GM21737 (cell line): ENCODE results near the gene CCDC85B.

ENCODE experiments used
- ATAC-seq: cut with Tn5 transposase; IDR thresholded peaks from one replicate; pipeline ENCODE4 v1.9.1; 2021; ENCODE audit warnings: mild to moderate bottlenecking, moderate library complexity; ENCODE audit not compliant: unreplicated experiment

Gene CCDC85B

DNA sequence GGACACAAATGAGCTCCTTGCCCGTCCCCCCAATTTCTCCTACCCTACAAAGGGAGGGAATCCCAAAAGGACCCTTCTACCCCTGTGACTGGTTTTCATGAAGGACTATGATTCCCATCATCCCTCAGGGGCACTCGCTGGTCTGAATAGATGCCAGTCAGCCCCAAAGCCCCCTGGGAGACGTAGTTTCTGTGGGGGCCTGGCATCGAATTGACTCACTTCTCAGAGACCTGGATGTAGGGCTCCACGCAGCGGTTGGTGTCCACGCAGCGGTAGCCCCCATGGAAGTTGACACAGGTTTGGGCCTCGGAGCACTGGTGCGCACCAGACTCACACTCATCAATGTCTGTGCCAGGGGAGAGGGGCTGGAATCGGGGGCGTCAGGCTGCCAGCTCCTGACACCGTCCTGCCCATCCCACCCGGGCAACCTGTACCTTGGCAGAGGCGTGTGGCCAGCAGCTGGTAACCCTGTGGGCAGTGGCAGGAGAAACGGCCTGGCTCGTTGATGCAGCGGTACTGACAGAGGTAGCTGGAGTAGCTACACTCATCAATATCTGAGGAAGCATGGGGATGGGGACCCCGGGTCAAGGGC, 22.3 kb upstream of the CCDC85B start:
- ATAC-seq: no peak

DNA sequence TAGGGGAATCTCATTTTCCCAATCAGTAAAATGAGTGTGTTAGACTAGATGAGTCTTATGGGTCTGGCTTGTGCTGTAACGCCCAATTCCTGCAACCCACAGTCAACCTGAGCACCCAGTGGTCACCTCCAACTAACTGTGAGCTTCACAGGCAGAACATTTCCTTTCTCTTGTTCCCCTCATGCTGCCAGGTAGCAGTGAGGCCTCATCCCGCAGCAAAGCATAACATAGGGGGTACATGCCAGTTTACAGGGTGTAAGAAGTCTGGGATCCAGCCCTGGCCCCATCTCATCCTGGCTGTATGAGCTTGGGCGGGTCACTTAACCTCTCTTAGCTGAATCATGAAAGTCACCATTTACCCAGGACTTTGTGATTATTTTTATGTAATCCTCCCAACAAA, 21.6 kb upstream of the CCDC85B start:
- no peak for ATAC-seq

DNA sequence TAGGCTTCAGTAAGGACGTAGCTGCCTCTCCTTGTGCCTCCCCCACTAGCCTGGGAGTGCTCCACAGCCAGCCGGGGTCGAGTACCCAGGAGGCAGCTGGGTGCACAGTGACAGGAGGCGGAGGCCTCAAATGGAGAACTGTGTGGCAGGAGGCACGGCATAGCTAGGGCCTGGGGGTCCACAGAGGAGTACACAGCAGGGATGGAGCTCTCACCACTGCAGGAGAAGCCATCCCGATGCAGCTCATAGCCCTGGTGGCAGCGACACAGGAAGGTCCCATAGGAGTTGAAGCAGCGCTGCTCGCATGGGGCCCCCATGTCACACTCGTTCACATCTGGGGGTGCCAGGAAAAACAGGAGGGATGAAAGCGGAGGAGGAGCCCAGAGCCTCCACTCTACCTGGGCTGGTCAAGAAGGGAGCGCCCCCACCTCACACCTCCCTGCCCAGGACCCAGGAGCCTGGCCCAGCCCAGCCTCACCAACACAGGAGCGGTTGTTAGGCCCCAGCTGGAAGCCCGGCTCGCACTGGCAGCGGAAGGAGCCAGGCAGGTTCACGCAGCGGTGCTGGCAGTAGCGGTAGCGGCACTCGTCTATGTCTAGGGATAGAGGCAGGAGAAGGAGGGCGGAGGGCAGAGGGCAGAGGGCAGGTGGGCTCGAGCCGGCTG, 20.7 kb upstream of the CCDC85B start:
- ATAC-seq: no peak

DNA sequence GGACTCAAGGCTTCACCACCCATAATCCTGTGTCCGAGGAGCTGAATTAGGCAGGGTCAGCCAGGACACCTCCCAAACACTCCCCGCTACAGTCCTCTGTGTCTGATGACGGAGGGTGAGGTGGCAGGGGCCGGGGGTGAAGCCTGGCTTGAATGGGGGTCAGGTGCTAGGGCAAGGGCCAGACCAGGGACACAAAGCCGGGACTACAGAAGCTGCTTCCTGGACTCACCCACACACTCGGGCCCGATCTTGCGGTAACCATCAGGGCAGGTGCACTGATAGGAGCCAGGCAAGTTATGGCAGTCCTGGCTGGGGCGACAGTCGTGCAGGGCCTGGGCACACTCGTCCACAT, 20.2 kb upstream of the CCDC85B start:
- no peak for ATAC-seq

DNA sequence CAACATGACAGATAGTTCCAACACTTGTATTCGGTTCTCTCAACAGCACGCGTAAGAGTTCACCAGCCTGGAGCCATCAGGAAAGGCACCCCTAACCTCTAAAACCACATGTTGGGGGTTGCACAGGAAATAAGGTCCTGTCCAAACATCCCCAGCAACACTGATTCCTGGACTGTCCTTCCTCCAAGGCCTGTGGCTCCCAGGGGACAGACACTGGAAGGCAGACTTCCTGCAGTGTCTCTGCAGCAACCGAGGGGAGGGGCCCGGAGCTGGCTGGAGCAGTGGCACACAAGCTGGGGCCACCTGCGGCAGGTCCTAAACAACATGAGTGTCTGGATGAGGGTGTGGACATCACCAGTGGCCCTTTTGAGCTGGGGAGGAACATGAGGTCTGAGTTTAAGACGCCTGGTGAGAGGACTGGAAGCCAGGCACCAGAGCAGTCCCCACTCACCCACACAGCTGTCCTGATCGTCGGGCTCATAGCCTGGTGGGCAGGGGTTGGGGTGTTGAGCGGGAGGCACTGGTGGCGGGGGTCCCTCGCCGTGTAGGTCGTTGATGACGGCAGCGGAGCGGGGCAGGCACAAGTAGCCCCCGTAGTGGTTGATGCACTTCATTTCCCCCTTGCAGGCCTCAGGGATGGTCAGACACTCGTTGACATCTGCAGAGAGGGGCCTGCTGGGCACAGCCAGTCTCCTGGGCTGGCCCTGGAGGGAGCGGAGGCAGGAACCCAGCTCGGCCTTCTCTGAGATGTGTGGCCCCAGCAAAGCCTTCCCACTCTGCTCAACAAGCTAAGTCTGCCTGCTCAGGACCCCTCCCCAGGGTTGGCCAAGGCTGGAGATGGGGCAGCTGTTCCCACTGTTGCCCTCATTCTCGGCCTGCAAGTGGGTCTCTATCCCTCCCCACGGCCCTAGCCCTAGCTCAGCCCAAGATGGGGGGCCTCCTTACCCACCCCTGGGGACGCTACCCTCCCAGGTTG, 19.5 kb upstream of the CCDC85B start:
- no peak for ATAC-seq

DNA sequence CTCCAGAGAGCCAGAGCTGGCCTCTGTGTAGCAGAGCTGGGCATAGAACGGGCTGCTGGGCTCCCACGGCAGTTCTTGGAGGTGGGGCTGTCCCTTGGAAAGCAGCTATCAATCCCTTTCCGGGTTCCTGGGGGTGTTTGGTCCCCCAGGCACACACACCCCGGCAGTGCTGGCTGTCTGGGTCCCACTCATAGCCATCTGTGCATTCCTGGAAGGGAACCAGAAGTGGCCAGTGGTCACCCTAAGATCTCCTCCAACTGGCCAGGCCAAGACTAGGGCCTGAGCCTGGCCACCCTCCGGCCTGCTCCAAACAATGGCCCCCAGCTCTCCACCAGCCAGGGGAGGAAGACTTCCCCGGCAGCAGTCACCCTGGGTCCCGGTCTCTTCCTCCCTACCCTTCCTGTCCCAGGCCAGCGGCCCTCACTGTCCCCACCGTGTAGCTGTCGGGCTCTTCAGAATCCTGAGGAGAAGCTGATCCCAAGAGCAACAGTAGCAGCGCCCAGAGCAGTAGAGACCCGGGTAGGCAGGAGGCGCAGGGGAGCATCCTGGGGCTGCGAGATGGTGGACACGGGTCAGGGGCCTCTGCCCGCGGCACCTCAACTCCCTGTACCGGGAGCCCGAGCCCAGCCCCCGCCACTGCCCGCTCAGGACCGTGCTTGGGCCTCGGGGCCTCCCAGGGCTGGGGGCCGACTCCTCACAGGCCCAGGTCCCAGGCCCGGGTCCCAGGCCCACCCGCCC, 18.5 kb upstream of the CCDC85B start:
- no peak for ATAC-seq

DNA sequence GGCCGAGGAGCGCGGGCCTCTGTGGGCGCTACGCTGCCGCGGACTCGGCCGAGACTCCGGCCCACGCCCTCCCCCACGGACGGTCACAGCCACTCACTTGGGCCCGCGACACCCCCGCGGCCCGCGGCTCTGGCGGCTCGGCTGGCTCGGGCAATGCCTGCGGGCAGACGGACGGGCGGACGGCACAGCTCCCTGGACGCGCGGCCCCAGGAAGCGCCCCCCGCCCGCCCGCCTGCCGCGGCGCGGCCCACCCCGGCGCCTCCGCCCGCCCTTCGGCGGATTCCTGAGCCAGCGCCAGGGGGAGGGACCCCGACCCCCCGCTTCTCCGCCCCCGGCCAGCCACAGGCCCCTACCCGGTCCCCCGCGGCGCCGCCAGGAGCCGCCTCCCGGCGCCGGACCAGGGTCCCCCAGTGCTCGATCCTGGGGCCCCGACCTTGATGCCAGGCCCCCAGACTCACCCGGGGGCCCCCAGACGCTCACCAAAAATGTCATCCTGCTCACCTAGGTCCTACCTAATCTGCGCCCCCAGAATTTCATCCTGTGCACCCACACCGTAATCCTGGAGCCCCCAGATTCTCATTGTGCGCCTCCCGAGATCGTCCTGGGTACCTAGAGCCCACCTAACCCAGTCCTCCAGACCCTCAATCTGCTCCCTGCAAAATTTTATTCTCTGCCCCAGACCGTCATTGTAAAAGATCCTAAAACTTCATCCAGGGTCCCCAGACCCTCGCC, 17.7 kb upstream of the CCDC85B start, which contains the start of gene EFEMP2:
Gene EFEMP2, minus strand, starts transcription at position 215 of the 732 bp plus-strand sequence. CDS start 446 bp downstream, outside the sequence.
- no peak for ATAC-seq

DNA sequence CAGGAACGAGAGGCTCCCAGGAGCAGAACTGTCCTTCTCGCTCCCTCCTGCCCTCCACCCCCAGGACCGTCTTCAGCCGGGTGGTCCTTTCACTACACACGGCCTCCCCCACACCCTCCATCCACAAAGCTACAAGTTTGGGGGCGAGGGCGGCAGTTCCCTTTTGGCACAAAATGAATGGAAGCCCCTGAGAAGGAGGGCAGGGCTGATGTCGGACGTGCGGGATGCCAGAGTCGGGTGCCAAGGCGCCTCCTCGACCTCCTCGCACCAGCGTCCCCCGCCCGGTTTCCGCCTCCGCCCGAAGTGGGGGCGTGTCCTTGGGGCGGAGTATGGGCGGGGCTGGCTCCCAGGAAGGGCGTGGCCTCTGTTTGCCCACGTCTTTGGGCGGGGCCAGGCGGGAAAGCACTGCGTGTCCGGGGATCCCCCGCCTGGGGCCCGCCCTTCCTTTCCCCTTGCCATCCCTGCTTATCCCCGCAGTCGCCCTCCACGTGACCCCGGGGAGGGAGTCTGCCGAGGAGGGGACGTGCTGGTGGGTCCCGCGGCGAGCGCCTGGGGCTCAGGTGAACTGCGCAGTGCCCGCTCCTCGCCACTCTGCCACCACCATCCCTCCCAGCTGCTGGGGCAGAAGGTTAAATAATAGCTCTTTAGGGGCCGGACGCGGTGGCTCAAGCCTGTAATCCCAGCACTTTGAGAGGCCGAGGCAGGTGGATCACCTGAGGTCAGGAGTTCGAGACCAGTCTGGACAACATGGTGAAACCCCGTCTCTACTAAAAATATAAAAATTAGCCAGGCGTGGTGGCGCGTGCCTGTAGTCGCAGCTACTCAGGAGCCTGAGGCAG, 16.9 kb upstream of the CCDC85B start:
- ATAC-seq: peak; percentile 69

DNA sequence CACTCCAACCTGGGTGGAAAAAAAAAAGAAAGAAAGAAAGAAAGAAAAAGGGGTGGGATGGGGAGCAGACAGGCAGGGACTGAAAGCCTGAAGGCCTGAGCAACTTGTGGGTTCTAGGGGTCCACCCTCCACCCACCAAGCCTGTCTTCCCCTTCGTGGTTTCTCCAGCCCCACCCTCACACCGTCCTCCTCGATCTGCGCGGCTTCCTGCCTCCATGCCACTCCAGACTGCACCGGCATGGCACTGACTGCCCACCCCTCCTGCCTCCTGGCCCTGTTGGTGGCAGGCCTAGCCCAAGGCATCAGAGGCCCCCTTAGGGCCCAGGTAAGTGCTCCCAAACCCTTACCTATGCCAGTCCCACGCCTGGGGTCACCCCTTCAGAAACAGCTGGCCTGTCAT, 10.9 kb upstream of the CCDC85B start, which contains the start of gene CTSW:
Gene CTSW, plus strand, starts transcription at position 221 of the 400 bp plus-strand sequence. Its CDS starts 18 bp downstream, at position 239.
- no peak for ATAC-seq

DNA sequence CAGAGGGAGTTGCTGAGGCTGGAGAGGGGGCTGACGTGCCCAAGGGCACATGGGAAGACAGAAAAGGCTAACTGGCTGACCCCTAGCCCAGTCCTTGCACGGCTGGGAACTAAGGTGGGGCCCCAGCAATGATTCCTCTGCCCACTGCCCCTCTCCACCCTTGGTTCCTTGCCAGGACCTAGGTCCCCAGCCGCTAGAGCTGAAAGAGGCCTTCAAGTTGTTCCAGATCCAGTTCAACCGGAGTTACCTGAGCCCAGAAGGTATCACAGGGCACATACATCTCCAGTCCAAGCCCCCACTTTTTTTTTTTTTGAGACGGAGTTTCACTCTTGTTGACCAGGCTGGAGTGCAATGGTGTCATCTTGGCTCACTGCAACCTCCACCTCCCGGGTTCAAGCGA, 10.4 kb upstream of the CCDC85B start:
- no peak for ATAC-seq

DNA sequence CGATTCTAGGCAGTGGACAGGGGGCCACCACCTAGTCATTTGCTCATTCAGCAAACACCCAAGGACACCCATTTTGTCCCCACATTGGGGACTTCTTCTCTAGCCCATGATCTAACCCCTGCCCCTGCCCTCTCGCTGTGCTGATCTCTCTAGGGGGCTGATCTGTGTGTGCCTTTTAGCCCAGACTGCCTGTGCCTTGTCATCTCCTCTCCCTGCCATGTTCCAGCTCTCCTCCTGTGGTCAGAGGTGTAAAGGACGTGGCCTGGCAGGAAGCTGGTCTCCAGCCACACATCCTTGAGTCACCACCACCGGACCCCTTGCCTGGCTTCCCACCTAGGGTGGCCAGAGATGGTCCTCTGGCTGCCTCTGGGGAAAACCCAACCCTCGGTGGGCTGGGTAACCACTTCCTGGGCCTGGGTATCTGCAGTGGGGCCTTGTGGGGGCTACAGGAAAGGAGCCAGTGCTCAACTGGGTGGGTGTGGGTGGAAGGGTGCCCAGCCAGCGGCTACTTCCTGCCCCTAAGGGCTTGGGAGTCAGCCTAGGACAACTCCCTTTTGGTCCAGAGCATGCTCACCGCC, 9.5 kb upstream of the CCDC85B start:
- ATAC-seq: no peak

DNA sequence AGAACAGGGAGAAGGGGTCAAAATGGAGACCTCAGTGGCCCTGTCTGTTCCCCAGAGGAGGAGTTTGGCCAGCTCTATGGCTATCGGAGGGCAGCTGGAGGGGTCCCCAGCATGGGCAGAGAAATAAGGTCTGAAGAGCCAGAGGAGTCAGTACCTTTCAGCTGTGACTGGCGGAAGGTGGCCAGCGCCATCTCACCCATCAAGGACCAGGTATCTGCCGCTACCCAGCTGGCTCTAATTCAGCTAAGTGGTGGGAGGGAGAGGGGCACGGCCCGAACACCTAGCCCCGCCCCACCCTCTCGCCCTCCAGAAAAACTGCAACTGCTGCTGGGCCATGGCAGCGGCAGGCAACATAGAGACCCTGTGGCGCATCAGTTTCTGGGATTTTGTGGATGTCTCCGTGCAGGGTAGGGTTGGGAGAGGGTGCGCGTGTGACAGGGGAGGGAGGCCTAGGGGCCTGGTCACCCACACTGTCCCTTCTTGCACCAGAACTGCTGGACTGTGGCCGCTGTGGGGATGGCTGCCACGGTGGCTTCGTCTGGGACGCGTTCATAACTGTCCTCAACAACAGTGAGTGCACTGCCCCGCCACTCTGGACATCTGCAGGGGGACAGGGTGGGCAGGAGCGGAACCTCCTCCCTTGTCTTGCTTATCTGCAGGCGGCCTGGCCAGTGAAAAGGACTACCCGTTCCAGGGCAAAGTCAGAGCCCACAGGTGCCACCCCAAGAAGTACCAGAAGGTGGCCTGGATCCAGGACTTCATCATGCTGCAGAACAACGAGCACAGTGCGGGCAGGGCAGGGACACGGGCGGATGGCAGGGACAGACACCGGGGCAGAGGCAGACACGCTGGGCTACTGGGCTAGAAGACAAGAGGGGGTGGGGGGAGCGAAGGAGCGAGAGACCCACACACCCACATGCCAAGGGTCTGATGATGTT, 8.1 kb upstream of the CCDC85B start:
- no peak for ATAC-seq

DNA sequence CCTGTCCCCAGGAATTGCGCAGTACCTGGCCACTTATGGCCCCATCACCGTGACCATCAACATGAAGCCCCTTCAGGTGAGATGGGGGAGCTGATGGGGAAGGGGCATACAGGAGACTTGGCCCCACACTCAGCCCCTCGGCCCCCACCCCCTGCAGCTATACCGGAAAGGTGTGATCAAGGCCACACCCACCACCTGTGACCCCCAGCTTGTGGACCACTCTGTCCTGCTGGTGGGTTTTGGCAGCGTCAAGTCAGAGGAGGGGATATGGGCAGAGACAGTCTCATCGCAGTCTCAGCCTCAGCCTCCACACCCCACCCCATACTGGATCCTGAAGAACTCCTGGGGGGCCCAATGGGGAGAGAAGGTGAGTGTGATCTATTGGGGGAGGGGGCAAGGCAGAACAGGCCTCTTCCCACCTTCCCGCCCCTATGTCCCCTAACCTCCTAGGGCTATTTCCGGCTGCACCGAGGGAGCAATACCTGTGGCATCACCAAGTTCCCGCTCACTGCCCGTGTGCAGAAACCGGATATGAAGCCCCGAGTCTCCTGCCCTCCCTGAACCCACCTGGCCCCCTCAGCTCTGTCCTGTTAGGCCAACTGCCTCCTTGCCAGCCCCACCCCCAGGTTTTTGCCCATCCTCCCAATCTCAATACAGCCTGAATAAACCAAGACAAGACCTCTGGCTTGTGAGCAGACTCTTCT, 7.3 kb upstream of the CCDC85B start:
- no peak for ATAC-seq

DNA sequence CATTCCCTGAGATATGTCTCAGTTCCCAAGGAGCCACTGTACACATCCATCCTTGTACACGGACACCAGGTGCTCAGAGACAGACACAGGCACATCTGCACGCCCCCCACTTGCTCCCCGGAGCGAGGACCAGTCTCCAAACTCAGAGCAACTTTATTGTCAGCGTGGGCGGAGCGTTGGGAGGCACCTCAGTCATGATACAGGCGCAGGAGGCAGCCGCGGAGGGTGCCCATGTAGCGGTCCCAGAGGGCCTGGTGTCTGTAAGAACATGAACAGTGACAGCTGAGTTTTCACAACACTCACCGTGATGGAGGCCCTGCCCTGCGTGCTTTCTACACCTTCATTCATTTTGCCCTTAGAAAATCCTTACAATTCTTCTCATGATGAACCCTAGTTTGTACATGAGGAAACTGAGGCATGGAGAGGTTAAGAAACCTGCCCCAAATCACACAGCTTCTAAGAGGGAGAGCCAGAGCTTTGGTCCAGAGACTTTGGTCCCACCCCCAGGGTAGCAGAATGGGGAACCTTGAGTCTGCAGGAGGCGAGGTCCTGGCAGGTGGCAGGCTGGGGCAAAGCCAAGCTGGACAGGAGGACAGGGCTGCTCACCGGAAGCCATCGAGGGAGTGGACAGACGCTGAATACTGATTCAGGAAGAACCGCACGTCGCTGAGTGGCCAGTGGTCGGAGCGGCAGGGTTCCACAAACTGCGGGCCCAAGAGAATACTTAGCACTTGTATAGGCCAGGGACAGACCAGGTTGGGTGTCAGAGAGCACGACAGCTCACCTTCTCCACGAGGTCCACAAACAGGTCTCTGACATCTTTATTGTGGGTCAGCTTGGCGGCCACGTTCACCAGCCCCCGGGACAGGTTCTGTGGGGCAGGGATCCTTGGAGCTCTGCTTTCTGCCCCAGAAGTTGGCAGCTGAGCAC, 6.4 kb upstream of the CCDC85B start:
- no peak for ATAC-seq

DNA sequence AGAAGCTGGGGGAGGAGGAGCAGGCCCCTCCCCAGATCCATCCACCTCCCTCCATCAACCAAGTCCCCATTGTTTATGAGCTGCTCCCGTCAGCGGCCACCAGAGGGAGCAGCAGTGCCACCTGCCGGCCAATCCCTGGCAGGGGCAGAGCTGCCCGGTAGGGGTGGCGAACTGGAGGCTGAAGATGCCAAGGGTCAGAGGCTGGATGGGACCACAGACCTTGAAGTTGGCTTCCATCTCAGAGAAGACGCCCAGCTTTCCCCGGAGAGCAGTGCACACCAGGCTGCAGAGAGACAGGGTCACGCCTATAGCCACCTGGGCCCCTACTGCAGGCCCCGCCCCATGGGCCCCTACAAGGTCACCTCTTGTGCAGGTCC, 5.8 kb upstream of the CCDC85B start:
- ATAC-seq: no peak

DNA sequence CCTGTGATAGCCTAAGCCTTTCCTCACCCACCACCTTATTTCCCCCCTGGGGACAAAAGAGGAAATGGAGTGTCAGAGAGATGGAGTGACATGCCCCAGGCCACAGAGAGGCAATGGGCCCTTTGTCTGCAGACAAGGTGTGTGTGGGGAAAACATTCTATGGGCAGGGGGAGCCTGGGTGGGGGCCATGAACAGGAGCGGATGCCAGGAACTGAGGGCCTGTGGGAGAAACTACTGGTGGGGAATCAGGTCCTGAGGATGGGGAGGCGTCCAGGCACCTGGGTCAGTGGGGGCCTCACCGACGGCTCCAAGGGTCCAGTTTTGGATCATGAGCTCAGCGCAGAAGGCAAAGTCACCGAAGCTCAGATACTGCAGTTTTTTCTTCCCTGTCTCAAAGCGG, 5.2 kb upstream of the CCDC85B start:
- no peak for ATAC-seq
